NOMO-1 (cell line): ENCODE measurements around the gene RBFOX2.
"Not testable (repeated sequence)": the region's sequence is repeated elsewhere in the genome, so short reads cannot be mapped to it uniquely, and the experiment has no call there.

ENCODE experiments used
- DNase-seq, 2 experiments: peaks; one replicate each; lab custom pipeline; 2025; ENCODE audit not compliant: unreplicated experiment in 2 of 2; lab: John Stamatoyannopoulos, UW

RBFOX2 gene

DNA sequence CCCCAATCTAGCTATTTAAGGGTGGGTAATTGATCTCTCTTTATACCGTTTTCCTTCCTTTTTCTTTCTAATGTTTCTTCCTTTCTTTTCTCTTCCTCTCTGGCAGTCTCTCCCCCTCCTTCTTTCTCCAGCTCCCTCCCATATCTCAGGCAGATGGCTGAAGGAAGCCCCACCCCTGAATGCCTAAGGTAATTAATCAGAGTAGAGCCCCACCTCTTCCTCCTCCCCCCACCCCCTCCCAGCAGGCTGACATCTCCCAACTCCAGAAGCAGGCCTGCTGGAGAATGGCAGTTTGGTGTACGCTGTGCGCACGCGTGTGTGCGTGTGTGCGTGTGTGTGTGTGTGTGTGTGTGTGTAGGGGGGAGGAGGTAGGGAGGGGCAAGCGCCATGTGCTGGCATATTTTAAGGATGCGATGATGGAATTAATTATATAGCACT is 188.3 kb downstream of the RBFOX2 start:
- DNase-seq = no peak

DNA sequence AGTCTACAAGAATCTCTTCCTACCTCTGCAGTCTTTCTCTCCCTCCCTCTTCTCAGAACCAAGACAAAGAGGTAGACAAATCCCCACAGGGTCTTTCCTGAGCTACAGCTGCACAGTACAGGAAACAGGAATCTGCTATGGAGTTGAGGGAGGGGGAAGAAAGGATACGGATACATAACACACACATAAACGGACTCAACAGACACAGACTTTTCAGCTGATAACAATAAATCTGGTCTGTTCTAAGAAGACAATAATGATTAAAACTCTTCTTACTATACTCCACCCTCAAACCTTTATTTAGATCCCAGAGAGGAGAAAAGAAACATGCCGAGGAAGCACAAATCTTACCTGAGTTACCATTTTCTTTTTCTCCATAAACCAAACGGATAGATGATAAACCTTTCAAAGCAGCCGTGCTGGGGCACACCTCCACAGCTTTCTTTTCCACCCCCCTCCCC is 188.8 kb downstream of the RBFOX2 start:
- DNase-seq = no peak

DNA sequence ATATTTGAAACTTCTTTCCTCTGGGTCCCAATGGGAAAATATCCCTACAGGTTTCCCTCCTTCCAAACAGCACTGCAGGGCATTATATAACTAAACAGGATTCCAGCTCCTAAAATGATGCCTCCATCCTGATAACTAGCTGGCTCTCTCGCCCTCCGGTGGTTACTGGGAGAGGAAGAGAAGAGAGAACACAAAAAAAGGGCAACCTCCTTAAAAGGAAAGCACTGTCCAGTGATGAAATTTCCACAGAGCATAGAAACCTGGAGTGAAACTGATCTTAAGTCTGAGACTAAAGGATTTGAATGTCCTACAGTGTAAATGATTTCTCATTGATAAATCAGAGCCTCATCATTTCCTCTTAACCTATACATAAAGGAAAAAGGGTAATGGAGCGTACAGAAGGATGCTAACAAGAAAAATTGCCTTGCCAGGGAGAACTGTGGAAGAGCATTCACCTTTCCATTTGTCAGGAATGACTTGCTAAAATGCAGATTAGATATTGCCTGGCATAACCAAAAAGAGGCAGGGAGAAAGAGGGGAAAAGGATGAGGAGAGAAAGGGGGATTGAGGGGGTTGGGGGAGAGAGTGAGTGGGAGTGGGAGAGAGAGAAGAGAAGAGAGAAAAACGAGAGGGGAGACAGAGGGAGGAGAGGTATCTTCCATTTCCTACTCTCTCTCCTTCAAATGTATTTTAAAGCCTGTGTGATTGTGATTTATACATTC is 189.6 kb downstream of the RBFOX2 start:
- DNase-seq = peak in 1 of 2 experiments; percentile 39

- DNase-seq = no peak
Observed at GRCh38 chr22:35837101-35837727, 191.4 kb downstream of the RBFOX2 start.

GRCh38 chr22:35835998-35836691 is 192.5 kb downstream of the RBFOX2 start:
- no peak for DNase-seq

DNA sequence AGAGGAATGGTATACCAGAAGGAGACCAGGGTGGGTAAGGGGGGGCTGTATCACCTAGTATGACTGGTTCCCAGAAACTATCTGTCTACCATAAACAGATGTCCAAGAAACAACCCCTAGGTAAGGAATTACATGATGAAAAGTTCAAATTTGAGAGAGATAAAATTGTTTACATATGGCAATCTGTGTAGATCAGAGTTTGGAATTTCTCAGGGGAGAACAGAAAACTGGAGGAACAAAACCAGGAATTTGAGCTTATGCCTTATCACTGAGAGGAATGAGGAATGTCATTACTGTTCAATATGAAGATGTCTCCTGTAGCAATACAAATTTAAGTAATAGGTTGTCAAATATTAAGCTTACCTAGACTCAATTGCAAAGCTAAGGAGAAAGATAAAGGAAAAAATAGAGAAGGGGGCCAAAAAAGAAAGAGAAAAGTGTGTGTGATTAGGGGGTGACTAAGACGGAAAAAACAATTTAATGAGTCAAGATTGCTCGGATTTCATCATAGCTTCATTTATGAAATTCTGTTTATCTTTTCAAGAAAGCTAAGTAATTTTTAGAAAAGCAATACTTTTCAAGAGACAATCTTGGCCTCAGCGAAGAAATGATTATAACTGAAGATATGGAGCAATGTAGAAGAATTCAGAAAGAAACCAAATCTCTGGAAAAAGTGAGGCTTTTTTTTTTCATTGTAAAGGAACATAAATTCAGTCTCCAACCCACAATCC is 193.2 kb downstream of the RBFOX2 start:
- DNase-seq = peak in 1 of 2 experiments; percentile 15

GRCh38 chr22:35834061-35834460 is 194.6 kb downstream of the RBFOX2 start:
- peak in 1 of 2 experiments; percentile 26 for DNase-seq

- no peak for DNase-seq
Observed at GRCh38 chr22:35830305-35830704, 198.3 kb downstream of the RBFOX2 start.

GRCh38 chr22:35824256-35824655 is 204.4 kb downstream of the RBFOX2 start:
- no peak for DNase-seq

DNA sequence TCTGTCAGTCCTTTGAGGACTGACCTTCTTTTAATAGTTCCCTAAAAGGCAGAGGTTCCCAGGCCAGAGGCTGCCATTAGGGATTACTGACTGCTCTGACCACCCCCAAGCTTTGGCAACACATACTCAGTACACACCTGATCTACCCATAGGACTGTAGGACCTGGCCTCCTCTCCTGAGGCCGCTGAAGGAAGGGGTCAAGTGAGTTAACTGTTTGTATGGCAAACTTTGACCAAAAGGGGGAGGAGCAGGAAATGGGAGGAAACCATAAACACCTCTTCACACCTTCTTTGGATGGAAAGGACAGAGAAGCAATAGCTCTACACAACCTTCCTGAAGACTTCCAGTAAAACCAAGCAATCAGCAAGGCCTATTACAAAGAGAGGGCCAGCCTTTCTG is 207.0 kb downstream of the RBFOX2 start:
- DNase-seq = no peak

DNA sequence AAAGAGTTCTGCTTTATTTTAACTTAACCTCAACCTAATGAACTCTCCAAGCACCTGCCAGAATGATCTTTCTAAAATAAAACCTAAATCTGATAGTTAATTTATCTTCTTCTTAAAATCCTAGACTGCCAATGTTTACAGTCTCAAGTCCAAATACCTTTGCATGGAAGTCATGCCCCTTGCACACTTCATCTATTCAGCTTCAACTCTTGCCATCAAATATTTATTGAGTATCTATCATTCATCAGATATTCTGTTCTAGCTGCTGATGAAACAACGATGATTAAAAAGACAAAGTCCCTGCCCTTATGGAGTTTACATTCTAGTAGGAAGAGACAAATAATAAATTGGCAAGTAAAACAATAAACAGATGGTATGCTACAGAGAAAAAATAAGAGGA is 209.2 kb downstream of the RBFOX2 start:
- DNase-seq = no peak

- DNase-seq = no peak
Observed at GRCh38 chr22:35818897-35819296, 209.7 kb downstream of the RBFOX2 start.

GRCh38 chr22:35812600-35812999 is 216.0 kb downstream of the RBFOX2 start:
- DNase-seq = no peak

- DNase-seq = no peak
Observed at GRCh38 chr22:35811670-35812069, 217.0 kb downstream of the RBFOX2 start.

GRCh38 chr22:35809816-35810215 is 218.8 kb downstream of the RBFOX2 start:
- no peak for DNase-seq

DNA sequence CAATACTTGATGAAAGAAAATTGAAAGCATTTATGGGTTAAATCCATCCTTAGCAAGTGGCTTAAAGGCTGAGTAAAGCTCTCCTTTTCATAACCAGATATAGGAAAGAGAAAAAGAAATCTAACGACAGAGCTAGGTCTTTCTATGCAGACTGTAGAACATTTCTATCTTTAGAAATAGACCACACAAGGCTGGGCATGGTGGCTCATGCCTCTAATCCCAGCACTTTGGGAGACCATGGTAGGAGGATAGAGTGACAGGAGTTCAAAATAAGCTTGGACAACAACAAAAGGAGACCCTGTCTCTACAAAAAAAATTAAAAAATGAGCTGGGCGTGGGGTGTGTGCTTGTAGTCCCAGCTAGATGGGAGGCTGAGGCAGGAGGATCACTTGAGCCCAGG is 220.2 kb downstream of the RBFOX2 start:
- DNase-seq = no peak

DNA sequence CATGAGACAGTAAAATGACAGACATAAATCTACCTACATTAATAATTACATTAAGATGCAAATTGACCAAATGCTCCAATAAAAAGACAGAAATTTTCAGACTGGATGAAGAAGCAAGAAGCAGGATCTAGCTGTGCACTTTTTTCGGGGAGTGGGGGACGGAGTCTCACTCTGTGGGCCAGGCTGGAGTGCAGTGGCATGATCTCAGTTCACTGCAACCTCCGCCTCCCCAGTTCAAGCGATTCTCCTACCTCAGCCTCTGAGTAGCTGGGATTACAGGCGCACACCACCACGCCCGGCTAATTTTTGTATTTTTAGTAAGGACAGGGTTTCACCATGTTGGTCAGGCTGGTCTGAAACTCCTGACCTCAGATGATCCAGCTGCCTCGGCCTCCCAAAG is 222.0 kb downstream of the RBFOX2 start:
- not testable (repeated sequence) for DNase-seq

GRCh38 chr22:35805466-35805865 is 223.2 kb downstream of the RBFOX2 start:
- DNase-seq = no peak

DNA sequence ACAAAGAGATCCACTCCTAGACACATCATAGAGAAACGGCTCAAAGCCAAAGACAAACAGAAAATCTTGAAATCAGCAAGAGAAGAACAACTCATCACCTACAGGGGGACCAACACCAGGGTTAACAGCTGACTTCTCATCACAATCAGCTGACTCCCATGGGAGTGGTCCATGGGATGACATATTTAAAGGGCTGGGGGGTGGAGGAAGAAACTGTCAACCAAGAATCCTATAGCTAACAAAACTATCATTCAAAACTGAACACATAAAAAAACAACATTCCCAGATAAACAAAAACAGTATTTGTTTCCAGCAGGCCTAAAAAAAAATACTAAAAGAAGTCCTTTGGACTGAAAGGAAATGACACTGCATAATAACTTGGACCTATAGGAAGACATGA is 224.2 kb downstream of the RBFOX2 start:
- no peak for DNase-seq

GRCh38 chr22:35802885-35803284 is 225.7 kb downstream of the RBFOX2 start:
- no peak for DNase-seq

DNA sequence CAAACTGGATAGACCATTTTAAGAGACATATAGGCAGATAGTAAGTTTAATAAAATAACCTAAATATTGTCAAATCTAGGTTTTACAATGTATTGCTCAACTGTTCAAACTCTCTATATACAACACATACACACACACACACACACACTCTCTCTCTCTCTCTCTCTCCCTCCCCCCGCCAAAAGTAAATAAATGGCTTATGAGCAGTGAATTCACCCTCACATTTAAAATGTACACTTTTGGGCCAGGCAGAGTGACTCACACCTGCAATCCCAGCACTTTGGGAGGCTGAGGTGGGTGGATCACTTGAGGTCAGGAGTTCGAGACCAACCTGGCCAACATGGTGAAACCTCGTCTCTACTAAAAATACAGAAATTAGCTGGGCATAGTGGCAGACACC is 227.3 kb downstream of the RBFOX2 start:
- not testable (repeated sequence) for DNase-seq
